ENCODE data around the gene TMEM59L. TPM values are rescaled to one million over a fixed set of nuclear protein-coding genes. Genes with fewer than 3 reads are reported as not detected.

TMEM59L gene
- total and polyA plus RNA-seq, 10 of the 15 experiments (the other 5 are each of a cell fraction or from before 2014, with no cell fraction given), result 0.06 TPM; not detected in 9

DNA sequence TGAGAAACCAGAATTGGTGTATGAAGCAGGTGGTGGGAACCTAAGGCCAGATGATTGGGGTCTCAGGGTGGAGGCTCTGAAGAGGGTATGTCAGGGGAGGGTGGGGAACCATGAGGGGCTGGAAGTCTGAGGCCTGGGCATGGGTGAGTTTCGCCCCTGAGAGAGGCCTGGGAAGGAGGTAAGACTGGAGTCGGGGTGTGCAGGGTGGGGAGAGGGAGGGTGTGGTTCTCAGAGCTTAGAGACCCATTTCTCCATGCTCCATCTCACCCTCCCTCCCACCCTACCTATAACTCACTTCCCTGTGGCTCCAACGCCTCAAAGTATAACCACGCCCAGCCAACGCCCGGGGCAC is 23.1 kb downstream of the TMEM59L start:
- CTCF ChIA-PET, result no interaction called here
- Histone ChIP-seq H3K4me3 (no peak overlapping the region), H2AFZ (ENCODE audit: control insufficient read depth, low read depth, low read length) (no peak overlapping the region), H3K36me3 (ENCODE audit: control insufficient read depth in 2 of 2, insufficient read depth in 2 of 2, low read length in 1 of 2) (no peaks in the 10 kb centered on the region), H3K4me1 (ENCODE audit: control insufficient read depth, insufficient read depth, low read length) (peaks cover 9% of the 10 kb centered on the region), H3K9me3 (replicated peaks; ENCODE audit: control insufficient read depth, insufficient read depth, low read length) (no peaks in the 10 kb centered on the region), H3K79me2 (ENCODE audit: control insufficient read depth, insufficient read depth, low read length) (peaks cover 14% of the 10 kb centered on the region), H3K27ac (ENCODE audit: control insufficient read depth, insufficient read depth) (no peak overlapping the region), H4K20me1 (ENCODE audit: control insufficient read depth, insufficient read depth) (no peaks in the 10 kb centered on the region), H3K27me3 (replicated peaks in 1 of 2; ENCODE audit: control insufficient read depth in 2 of 2, insufficient read depth in 2 of 2, low read length in 1 of 2) (no peaks in the 10 kb centered on the region), H3K9ac (ENCODE audit: control insufficient read depth, insufficient read depth, low read length) (no peak overlapping the region), H3K4me2 (ENCODE audit: control insufficient read depth, insufficient read depth) (0 out of 2 replicates have a peak overlapping the region, but pooled peaks have one; percentile 9)
- POLR2A ChIA-PET, result interaction anchor here (1.0 kb wide), 1 partner anchor 64 kb away, joined by 3 read pairs; the partner anchor contains the start of gene UBA52
- intact Hi-C loops (cut with micrococcal nuclease; ENCODE audit: unreplicated experiment), result loop anchor here (1.0 to 2.0 kb wide), 2 partner anchors 114 to 283 kb away; partner anchors contain the start of genes COPE, DDX49 and ELL
- no TSS peak for BruUV-seq (replicated peaks)
- RAD21 ChIA-PET (ENCODE audit: unreplicated experiment), result interaction anchor here (0.7 kb wide), 1 partner anchor 42 kb away, joined by 3 read pairs; no protein-coding TSS in a partner anchor
- no peak for ATAC-seq
- FAIRE-seq, result no peak
- 10% methylated on average over 2 of the region's 6 CpGs for WGBS (ENCODE audit: insufficient coverage, insufficient replicate concordance, low lambda C conversion rate, missing lambda C conversion rate)
- DNase-seq (ENCODE audit: low read depth, low spot score), result no peak
- in situ Hi-C loops (cut with MboI), result no loop called here
- SMC1A ChIA-PET (ENCODE audit: uncharacterized antibody, unreplicated experiment), result no interaction called here
- TF ChIP-seq, protein P1, sequence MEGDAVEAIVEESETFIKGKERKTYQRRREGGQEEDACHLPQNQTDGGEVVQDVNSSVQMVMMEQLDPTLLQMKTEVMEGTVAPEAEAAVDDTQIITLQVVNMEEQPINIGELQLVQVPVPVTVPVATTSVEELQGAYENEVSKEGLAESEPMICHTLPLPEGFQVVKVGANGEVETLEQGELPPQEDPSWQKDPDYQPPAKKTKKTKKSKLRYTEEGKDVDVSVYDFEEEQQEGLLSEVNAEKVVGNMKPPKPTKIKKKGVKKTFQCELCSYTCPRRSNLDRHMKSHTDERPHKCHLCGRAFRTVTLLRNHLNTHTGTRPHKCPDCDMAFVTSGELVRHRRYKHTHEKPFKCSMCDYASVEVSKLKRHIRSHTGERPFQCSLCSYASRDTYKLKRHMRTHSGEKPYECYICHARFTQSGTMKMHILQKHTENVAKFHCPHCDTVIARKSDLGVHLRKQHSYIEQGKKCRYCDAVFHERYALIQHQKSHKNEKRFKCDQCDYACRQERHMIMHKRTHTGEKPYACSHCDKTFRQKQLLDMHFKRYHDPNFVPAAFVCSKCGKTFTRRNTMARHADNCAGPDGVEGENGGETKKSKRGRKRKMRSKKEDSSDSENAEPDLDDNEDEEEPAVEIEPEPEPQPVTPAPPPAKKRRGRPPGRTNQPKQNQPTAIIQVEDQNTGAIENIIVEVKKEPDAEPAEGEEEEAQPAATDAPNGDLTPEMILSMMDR (IDR thresholded peaks at IDR 0.05 in 2 of 3, conservative IDR thresholded peaks at IDR 0.05 in 1 of 3; ENCODE audit: control insufficient read depth in 2 of 3, extremely low read depth in 1 of 3, insufficient read depth in 1 of 3, low read depth in 3 of 3, low read length in 3 of 3), result no peak
- no peak for TF ChIP-seq NBN (IDR thresholded peaks at IDR 0.05)
- TF ChIP-seq, protein P2, sequence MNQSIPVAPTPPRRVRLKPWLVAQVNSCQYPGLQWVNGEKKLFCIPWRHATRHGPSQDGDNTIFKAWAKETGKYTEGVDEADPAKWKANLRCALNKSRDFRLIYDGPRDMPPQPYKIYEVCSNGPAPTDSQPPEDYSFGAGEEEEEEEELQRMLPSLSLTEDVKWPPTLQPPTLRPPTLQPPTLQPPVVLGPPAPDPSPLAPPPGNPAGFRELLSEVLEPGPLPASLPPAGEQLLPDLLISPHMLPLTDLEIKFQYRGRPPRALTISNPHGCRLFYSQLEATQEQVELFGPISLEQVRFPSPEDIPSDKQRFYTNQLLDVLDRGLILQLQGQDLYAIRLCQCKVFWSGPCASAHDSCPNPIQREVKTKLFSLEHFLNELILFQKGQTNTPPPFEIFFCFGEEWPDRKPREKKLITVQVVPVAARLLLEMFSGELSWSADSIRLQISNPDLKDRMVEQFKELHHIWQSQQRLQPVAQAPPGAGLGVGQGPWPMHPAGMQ (IDR thresholded peaks at IDR 0.05; ENCODE audit: borderline replicate concordance), result no peak
- TF ChIP-seq BACH1 (IDR thresholded peaks at IDR 0.05; ENCODE audit: borderline replicate concordance), result no peak
- TF ChIP-seq MTA2 (IDR thresholded peaks at IDR 0.05; ENCODE audit: low read depth), result no peak
- no peak for TF ChIP-seq SRF (IDR thresholded peaks at IDR 0.05; ENCODE audit: low read depth in 2 of 2, low read length in 2 of 2)
- no peak for TF ChIP-seq EZH2 (IDR thresholded peaks at IDR 0.05; ENCODE audit: borderline replicate concordance, control insufficient read depth, low read depth, low read length)
- TF ChIP-seq PAX5 (IDR thresholded peaks at IDR 0.05; ENCODE audit: borderline replicate concordance, low read depth, low read length), result no peak
- TF ChIP-seq, protein P3, sequence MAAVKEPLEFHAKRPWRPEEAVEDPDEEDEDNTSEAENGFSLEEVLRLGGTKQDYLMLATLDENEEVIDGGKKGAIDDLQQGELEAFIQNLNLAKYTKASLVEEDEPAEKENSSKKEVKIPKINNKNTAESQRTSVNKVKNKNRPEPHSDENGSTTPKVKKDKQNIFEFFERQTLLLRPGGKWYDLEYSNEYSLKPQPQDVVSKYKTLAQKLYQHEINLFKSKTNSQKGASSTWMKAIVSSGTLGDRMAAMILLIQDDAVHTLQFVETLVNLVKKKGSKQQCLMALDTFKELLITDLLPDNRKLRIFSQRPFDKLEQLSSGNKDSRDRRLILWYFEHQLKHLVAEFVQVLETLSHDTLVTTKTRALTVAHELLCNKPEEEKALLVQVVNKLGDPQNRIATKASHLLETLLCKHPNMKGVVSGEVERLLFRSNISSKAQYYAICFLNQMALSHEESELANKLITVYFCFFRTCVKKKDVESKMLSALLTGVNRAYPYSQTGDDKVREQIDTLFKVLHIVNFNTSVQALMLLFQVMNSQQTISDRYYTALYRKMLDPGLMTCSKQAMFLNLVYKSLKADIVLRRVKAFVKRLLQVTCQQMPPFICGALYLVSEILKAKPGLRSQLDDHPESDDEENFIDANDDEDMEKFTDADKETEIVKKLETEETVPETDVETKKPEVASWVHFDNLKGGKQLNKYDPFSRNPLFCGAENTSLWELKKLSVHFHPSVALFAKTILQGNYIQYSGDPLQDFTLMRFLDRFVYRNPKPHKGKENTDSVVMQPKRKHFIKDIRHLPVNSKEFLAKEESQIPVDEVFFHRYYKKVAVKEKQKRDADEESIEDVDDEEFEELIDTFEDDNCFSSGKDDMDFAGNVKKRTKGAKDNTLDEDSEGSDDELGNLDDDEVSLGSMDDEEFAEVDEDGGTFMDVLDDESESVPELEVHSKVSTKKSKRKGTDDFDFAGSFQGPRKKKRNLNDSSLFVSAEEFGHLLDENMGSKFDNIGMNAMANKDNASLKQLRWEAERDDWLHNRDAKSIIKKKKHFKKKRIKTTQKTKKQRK (IDR thresholded peaks at IDR 0.05; ENCODE audit: low read depth, low read length), result no peak
- TF ChIP-seq, protein P4, sequence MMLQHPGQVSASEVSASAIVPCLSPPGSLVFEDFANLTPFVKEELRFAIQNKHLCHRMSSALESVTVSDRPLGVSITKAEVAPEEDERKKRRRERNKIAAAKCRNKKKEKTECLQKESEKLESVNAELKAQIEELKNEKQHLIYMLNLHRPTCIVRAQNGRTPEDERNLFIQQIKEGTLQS (IDR thresholded peaks at IDR 0.05; ENCODE audit: borderline replicate concordance, extremely low read depth, low read depth, low read length), result no peak
- no peak for TF ChIP-seq MTA3 (IDR thresholded peaks at IDR 0.05; ENCODE audit: borderline replicate concordance, low read length)
- TF ChIP-seq, protein P5, sequence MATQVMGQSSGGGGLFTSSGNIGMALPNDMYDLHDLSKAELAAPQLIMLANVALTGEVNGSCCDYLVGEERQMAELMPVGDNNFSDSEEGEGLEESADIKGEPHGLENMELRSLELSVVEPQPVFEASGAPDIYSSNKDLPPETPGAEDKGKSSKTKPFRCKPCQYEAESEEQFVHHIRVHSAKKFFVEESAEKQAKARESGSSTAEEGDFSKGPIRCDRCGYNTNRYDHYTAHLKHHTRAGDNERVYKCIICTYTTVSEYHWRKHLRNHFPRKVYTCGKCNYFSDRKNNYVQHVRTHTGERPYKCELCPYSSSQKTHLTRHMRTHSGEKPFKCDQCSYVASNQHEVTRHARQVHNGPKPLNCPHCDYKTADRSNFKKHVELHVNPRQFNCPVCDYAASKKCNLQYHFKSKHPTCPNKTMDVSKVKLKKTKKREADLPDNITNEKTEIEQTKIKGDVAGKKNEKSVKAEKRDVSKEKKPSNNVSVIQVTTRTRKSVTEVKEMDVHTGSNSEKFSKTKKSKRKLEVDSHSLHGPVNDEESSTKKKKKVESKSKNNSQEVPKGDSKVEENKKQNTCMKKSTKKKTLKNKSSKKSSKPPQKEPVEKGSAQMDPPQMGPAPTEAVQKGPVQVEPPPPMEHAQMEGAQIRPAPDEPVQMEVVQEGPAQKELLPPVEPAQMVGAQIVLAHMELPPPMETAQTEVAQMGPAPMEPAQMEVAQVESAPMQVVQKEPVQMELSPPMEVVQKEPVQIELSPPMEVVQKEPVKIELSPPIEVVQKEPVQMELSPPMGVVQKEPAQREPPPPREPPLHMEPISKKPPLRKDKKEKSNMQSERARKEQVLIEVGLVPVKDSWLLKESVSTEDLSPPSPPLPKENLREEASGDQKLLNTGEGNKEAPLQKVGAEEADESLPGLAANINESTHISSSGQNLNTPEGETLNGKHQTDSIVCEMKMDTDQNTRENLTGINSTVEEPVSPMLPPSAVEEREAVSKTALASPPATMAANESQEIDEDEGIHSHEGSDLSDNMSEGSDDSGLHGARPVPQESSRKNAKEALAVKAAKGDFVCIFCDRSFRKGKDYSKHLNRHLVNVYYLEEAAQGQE (IDR thresholded peaks at IDR 0.05; ENCODE audit: low read depth, low read length), result no peak
- no peak for TF ChIP-seq SMC3 (IDR thresholded peaks at IDR 0.05; ENCODE audit: borderline replicate concordance, low read length)
